HG03378 (cell line): ENCODE measurements around the gene TRPC4AP.
A peak's percentile ranks its signal among the peaks of the same experiment; 100 is the strongest.

Experiments
- ATAC-seq: cut with Tn5 transposase; IDR thresholded peaks from one replicate; pipeline ENCODE4 v1.9.1; 2021; ENCODE audit warnings: mild to moderate bottlenecking, moderate library complexity; ENCODE audit not compliant: unreplicated experiment

TRPC4AP gene

GRCh38 chr20:34971561-34972235 lies 120.9 kb downstream of the TRPC4AP start:
- ATAC-seq = no peak

- no peak for ATAC-seq
Observed at GRCh38 chr20:34970846-34971560, 121.6 kb downstream of the TRPC4AP start.

GRCh38 chr20:34970193-34970840 lies 122.3 kb downstream of the TRPC4AP start:
- ATAC-seq = no peak

GRCh38 chr20:34968042-34968775 lies 124.4 kb downstream of the TRPC4AP start:
- no peak for ATAC-seq

- no peak for ATAC-seq
Observed at GRCh38 chr20:34967421-34967820, 125.2 kb downstream of the TRPC4AP start.

- ATAC-seq = no peak
Observed at GRCh38 chr20:34965051-34965450, 127.6 kb downstream of the TRPC4AP start.

- ATAC-seq = no peak
Observed at GRCh38 chr20:34964486-34964885, 128.1 kb downstream of the TRPC4AP start.

- ATAC-seq = no peak
Observed at GRCh38 chr20:34956751-34957472, 135.7 kb downstream of the TRPC4AP start.

- ATAC-seq = no peak
Observed at GRCh38 chr20:34956041-34956458, 136.6 kb downstream of the TRPC4AP start.

- ATAC-seq = peak; percentile 69
Observed at GRCh38 chr20:34955231-34956040, 137.2 kb downstream of the TRPC4AP start, which contains the start of the genes GSS and MYH7B. Gene GSS, minus strand, starts transcription at chr20:34955806. Its CDS starts 3,954 bp downstream, at chr20:34951852. Gene MYH7B, plus strand, starts transcription at chr20:34955868. Its CDS starts 22,138 bp downstream, at chr20:34978006.

- ATAC-seq = no peak
Observed at GRCh38 chr20:34954904-34955230, 137.7 kb downstream of the TRPC4AP start.

GRCh38 chr20:34953960-34954359 lies 138.6 kb downstream of the TRPC4AP start:
- no peak for ATAC-seq

GRCh38 chr20:34952671-34953070 lies 139.9 kb downstream of the TRPC4AP start:
- ATAC-seq = no peak
